GM18870 (cell line): ENCODE results near the gene ULK3.

ENCODE experiments used
- ATAC-seq: cut with Tn5 transposase; IDR thresholded peaks from one replicate; pipeline ENCODE4 v1.9.1; 2021; ENCODE audit warnings: moderate library complexity; ENCODE audit not compliant: unreplicated experiment

Gene ULK3

DNA sequence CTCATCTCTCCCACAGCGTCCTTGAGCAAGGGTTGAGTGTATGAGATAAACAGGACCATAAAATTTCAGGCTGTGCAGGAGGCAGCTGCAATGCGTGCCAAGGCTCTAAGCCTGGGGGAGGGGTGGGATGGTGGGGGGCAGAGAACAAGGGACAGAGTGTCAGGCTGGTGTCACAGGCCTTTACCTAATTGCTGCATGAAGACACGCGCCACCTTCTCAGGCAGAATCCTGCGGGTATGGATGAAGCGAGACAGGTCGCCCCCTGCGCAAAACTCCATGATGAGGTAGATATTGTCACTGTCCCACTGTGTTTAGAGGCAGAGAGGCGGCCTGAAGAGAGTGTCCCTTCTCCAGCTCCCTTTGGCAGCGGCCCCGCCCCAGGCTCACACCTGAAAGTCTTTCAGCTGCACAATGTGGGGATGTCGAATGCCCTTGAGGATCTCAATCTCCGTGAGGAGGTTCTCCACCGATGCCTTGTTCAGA lies 1.0 kb downstream of the ULK3 start:
- ATAC-seq, result no peak

DNA sequence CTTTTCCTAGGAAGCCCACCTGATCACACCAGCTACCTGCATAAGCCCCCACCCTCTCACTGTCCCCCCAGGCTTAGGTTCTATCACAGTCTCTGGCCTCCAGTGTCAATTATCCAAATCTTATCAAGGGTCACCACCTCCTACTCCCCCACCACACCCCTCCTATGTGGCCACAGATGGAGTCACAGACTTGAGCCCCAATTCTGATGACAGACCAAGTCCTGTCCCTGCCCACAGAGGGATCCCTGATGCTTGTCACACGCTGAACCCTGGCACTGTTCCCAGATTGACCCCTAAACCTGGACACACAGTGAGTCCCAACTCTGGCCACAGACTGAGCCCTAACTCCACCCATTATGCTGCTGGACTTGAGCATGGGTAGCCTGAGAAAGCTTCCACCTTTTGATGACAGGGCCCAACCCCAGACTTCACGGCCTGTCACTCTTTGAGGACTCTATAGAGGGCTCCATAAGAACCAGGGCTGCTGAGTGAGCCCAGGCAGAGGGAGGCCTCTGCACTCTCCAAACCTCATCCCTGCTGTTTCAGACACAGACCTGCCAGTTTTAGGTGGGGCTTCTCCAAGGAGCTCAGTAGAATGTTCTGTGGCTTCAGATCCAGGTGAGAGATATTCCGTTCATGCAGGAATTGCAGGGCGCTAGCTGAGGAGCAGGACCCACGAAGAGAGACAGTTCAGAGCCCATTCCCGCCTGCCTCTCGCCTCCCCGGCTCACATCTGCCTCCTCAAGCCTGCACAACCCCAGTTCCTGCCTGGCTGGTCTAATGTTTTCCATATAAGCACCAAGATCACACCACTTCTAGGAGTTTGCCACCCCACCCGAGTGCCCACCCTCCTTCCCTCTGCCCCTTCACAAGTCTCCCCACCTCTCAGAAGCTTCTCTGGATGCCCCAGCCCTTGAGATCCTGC lies 1.8 kb downstream of the ULK3 start:
- no peak for ATAC-seq

DNA sequence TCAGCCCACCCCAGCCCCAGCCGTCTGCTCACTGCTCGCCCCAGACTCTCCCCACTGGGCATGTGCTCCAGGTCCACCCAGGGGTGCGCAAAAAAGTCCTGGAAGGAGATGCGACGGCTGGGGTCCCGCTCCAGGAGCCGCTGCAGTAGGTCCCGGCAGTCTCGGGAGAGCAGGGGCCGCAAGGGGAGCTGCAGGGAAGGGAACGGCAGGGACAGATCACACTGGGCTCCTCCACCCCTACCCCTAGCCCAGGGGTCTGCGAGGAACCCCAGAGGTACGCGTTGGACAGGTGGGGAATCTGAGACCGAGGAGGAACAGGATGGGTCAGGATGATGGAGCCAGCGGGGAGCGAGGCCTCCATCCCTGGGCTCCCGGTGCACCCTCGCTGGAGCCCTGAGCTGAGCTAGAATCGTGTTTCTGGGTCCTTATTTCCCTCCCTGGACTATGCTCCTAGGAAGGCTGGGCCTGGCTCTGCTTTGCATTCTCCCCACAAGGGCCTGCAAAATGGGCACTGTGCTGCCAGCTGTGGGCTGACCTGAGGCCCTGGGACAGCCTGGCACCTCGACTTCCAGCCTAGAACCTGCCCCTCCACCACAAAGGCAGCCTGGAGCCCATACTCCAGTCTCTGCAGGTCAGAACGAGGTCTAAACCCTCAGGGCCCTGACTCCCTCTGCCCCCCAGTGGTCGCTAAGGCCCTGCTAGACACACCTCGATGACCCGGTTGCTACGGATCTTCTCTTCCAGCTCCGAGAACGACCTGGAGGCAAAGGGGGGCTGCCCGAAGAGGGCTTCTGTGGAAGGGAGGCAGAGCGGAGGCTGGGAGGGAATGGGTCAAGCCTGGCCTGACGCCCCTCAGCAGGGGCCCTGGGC lies 3.2 kb downstream of the ULK3 start:
- ATAC-seq, result no peak

DNA sequence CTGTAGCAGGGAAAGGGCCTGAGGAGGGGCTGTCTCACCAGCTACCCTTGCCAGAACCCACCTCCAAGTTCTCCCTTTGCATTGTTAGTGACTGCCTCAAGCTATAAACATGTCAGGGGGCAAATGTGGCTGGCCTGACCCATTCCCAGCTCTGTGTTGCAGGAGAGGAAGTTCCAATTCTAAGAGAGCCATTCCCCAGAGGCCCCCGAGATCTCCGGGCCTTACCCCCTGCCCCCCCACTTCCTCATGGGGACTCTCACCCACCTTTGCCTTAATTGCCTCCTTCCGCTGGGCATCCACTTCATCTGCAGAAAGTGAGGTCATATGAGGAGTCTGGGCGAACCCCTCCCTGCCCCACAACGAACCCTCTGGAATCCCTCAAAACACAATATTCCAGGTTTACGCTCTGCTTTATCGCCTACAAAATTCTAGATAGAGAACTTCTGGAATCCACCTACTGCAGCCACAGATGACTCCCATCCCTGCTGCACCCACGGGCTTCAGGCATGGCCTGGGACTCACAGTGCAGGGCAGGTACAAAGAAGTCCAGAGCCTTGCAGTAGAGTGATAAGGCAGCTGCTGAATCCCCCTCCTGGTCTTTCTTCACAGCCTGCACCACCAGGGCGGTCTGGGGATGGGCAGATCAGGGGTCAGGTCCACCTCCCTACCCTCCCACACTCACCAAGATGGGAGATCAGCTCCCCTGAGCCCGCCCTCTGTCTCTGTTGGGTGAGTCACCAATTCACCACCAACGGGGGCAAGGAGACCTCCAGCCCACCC lies 4.0 kb downstream of the ULK3 start:
- no peak for ATAC-seq

DNA sequence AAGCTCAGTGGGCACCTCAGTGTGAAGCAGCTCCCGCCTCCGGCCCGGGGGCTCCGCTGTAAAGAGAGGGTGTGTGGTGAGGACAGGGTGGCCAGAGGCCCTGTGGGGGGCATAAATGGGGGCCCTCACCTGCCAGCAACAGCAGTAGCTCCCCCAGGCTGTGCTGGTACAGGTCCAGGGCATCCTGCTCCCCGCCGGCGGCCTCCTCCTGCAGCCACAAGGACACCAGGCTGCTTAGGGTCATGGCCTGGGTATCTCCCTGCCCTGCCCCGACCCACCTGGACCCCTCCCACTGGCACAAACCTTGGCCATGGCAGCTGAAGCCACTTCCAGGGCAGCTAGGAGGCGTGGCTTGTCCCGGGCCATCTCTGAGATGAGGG lies 4.8 kb downstream of the ULK3 start:
- no peak for ATAC-seq

DNA sequence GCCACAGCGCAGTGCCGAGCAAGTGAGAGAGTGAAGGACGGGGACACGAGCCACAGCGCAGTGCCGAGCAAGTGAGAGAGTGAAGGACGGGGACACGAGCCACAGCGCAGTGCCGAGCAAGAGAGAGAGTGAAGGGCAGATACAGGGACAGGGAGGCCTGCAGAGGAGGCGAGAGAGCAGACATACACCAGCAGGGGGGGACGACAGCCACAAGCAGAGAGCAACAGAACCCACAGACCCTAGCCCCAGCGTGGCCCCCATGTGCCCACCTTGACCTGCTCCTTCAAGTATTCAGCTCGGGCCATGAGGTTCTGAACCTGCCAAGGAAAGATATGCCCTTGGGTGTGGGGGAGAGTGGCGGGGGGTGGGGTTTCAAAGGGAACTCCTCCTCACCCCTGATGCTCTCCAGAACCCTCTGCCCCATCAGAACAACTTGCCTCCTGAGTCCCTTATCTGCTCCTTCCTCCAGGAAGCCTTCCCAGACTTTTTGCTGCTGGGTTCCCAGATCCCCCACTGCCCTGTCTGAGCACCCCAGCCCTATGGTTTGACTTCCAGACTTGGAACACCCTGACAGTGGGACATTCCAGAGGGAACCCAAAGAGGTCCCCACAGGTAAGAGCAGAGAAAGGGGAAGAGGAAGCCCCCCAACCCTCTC lies 5.3 kb downstream of the ULK3 start:
- ATAC-seq, result no peak

DNA sequence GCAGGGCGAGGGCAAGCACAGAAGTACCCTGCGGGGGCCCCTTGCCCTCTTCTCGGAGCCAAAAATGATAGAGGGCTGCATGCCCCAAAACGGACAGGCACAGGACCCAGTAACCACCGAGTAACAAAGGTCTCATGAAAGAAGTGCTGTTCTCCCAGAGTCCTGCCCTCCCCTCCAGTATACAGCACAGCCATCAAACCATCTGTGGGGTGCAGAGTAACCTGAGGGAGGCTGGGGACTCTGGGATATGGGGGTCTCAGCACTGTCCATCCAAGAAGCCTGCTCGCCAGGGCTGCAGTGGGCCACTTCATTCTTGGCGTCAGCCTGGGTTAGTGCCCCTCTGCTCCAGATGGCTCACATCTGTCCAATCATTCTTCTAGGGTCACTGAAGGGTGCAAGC lies 6.1 kb downstream of the ULK3 start:
- no peak for ATAC-seq

DNA sequence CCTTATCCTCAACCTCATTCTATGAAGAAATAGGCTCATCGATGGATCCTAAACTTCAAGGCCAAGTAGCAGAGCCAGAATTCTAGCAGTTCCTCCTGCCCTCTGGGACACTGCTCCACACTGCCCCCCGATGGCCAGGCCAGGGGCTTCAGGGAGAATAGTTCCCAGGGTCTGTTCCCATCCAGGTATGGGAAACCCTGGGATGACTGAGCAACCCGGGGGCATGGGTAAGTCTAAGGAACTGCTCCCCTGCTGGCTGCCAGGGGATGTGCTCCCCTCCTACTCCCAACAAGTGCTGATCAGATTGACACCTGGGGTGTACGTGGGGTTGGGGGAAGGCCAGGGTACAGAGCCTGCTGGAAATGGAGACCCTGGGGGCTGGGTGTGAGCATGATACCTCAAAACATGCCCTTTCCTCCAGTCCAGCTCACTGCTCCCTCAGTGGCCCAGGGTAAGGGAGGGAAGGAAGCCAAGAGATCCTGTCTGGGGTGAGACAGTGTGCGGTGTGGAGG lies 7.6 kb downstream of the ULK3 start:
- no peak for ATAC-seq

DNA sequence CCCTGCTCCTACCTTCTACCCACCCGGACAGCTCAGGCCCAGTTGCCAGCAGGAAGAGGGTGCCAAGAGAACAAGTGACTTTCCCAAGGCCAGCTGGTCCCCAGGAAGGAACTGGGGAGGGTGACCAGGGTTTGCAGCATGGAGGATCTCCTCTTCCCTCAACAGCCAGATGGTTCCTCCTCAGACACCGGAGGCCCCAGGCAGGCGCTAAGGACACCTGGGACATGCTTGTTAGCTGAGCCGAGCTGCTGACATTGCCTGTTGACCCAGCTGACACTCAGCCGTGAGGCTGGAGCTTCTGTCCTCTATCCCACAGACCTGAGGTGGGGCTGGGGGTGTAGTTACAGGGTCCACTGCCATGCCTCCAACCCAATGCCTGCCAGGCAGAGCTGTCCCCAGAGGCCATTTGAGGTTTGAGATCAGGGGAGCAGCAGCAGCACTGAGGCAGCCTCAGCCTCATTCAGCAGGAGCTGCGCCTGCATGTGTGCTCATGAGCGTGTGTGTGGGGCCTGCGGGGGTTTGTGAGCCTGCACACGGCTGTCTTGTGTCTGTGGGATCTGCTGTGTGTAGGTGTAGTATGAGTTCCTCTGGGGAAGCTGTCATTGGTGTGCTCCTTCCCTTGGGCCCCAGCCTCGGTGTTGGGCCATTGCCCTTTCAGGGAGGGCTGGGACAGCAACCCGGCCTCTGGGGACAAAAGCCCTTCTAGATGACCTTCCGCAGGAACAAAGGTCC lies 9.4 kb downstream of the ULK3 start:
- no peak for ATAC-seq

DNA sequence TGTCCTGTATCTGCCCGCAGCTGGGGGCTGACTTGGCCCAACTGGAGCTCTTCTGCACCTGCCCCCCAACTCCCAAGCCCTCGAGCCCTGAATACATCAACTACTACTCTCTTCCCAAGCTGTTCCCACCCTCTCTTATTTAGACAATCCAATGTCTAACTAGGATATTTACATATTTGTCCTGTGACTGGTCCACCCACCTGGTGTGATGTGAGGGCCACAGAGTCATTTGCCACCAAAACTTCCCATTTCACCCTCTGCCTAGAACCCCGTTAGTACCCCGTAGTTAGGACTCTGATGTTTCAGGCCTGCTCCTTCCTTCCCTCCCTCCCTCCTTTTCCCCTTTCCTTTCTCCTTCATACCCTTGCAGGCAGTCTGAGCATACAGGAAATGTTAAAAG lies 10.1 kb downstream of the ULK3 start:
- ATAC-seq, result no peak

DNA sequence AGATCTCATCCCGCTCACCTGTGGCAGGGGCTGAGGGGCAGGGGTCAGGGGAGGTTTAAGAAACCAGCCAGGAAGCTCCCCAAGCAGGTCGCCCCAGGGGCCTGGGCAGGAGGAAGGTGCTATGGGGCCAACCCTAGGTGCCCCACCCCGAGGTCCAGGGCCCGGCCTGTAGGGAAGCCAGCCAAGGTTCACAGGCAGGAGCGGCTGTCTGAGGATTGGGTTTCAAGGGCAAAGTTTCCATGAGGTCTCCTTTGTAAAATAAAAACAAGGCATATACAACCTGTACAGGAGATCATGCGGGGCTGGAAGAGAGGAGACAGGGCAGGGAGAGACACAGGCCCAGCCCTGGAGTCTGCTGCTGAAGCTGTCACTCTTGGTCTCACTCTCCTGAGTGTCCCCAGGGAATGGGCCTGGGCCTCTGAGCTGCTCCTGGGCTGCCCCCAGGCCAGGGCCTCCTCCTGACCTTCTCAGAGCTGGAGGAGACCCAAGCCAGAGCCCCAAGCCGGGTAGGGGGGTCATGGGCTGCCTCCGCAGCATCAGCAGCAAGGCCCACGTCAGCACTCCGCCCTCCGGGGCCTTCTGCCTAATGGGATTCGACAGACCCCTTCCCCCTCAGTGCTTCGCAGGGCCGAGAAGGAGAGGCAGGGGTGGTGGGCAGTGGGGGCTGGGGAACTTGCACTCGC lies 11.0 kb downstream of the ULK3 start:
- ATAC-seq, result no peak

DNA sequence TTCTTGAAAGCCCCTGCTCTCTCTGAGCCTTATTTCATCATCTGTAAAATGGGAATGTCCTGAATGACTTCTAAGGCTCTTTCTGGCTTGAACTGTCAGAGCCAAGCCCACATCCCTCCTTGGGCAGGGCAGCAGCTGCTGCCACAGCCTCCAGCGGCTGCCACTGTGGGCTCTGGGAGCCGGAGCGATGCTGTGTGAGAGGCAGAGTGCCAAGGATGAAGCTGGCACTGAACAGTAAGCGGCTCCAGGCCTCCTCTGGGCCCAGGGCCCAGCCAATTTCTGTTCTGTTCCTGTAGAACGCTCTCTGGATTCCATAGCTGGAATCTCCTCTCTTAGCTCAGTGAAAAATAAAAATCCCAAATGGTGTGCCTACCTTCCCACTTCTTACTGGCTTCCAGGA lies 12.1 kb downstream of the ULK3 start:
- no peak for ATAC-seq

DNA sequence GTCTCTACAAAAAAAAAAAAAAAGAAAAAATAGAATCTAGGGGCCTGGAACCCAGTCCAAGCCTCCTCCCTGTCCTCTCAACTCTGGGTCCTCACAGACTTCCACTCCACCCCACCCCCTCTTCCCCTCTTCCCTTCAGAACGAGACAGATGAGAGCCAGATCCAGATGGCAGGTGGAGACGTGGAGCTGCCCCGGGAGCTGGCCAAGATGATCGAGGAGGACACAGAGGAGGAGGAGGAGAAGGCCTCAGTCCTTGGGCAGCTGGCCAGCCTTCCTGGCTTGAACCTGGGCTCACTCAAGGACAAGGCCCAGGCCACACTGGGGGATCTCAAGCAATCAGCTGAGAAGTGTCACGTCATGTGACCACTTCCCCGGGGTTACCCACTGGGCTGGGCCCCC lies 13.0 kb downstream of the ULK3 start:
- no peak for ATAC-seq

DNA sequence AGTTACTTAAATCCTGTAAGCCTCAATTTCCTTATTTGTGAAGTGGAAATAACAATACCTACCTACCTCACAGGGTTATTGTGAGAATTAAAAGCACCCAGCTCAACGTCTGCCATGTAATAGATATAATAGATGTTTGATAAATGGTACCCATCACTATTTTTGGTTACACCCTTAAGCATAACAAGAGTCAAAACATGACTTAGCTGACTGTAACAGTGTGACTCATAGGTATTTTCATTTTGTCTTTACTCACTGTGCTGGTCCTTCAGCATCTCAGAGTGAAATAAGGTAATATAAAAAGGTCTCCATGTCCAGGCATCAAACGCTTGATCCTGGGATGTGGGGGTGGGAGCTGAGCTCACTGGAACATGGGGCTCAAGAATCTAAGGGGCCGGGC lies 13.5 kb downstream of the ULK3 start:
- ATAC-seq, result no peak

DNA sequence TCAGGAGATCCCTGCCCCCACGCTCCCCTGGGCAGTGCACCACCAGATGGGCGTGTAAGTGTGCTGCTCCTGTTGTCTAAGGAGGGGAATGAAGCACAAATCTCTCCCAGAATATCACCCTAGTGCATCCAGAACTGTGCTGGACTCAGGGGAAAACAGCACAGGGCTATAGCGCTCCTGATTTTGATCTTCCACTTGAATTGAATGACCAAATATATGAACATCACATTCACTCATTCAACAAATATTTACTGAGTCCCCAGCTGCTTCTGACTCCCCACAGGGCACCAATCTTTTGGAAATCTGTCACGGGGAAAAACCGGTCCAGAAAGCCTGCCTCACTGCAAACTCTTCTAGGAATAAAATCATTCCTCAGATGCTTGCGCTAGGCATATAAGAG lies 14.1 kb downstream of the ULK3 start:
- no peak for ATAC-seq

DNA sequence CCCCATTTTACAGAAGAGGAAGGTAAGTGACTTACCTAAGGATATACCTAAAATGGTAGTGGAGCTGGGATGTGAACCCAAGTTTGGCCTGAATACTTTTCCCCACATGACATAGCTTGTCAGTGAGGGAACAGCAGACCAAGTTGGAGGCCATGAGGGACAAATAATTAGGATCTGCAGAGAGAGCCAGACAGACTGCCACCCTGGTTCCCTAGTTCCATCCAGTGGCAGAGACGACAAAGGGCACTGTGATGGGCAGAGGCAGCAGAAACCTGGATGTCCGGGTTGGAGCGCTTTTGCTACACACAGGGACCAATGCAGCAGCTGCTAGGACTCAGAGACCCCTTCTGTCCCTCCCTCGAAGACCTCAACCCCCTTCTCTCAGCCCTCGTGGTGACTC lies 15.3 kb downstream of the ULK3 start:
- ATAC-seq, result no peak

DNA sequence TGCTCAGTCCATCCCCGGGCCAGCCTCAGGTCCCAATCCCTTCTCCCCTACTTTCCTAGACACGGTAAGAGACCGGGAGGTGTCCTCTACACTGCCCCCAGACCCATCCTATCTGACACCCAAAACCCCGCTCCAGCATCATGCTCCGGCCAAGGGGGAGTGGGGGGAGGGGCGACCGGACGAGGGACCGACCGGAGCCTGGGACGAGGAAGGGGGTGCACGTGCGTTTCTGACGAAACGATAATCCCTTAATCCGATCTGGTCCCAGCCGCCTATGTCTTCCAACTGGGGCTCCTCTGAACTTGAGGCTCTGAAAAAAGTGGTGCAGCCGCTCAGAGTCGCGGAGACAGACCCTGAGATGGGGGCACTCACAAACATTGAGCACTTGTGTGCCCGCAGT lies 16.0 kb downstream of the ULK3 start:
- no peak for ATAC-seq

DNA sequence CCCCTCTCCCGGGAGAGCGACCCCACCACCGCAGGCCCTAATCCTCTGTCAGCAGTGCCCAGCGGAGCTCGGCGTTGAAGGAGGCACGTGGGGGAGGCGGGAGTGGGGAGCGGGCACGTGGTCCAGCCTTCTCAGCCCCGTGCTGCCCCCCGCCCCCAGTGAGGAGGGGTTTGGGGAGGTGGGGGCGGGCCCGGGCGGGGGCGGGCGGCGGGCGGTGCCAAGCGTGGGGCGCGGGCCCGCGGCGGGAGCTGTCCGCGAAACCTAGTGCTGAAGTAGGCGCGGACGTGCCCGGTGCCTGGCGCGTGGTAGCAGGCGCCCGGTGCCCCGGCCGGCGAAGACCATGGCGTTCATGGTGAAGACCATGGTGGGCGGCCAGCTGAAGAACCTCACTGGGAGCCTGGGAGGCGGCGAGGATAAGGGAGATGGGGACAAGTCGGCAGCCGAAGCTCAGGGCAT lies 16.6 kb downstream of the ULK3 start, which contains the start of gene CPLX3:
Gene CPLX3, plus strand, starts transcription at position 264 of the 456 bp plus-strand sequence. Its CDS starts 77 bp downstream, at position 341.
- no peak for ATAC-seq

DNA sequence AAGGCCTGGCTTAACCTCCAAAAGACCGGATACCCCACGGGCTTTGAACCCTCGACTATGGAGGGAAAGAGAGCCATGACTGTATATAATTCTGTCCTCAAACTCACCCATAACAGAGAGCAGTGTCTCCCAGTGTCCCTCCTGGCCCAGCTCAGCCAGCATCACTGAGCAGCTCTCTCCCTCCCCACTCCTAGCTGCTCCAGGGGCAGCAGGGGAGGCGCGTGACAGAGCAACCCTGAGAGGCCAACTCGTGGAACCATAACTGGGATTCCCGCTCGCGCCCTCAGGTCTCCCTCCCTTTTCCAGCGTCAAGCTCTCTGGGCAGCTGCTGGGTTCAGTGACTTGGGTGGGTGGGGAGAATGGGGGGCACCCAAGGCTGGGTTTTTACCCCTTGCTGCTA lies 17.1 kb downstream of the ULK3 start:
- ATAC-seq, result no peak
